Measurements from ENCODE around the gene ZFAND5. TPM values are rescaled to one million over a fixed set of nuclear protein-coding genes. Genes with fewer than 3 reads are reported as not detected.

The ZFAND5 gene
- polyA plus RNA-seq, 1 donor from 2014 or later: 338 TPM

- Histone ChIP-seq H3K4me2 (ENCODE audit: low read length) (peak overlapping the region; percentile 84), H2AFZ (ENCODE audit: low read depth, low read length) (no peak overlapping the region), H3K27me3 (ENCODE audit: insufficient read depth, low read depth, low read length) (no peaks in the 10 kb centered on the region), H3K9me2 (ENCODE audit: insufficient read depth, low read length) (no peaks in the 10 kb centered on the region), H3K36me3 (ENCODE audit: insufficient read depth, low read length) (peaks cover 9% of the 10 kb centered on the region), H3K79me2 (replicated peaks; ENCODE audit: insufficient read depth, low read length) (peaks cover 82% of the 10 kb centered on the region), H3K9ac (ENCODE audit: low read length) (peak overlapping the region; percentile 5), H3K9me3 (ENCODE audit: low read length) (no peaks in the 10 kb centered on the region), H3K4me3 (ENCODE audit: low read length) (peak overlapping the region; percentile 81), H4K20me1 (ENCODE audit: insufficient read depth) (peaks cover 47% of the 10 kb centered on the region), H3K27ac (ENCODE audit: low read length) (no peak overlapping the region), H3F3A (ENCODE audit: insufficient read depth, low read length, poor library complexity, severe bottlenecking) (no peaks in the 10 kb centered on the region)
- TF ChIP-seq EZH2 (IDR thresholded peaks at IDR 0.05; ENCODE audit: borderline replicate concordance, insufficient read depth, low read length, poor library complexity, severe bottlenecking): no peak
- no peak for TF ChIP-seq RAD21 (conservative IDR thresholded peaks at IDR 0.05)
- no peak for TF ChIP-seq POLR2AphosphoS5 (IDR thresholded peaks at IDR 0.05)
- TF ChIP-seq SMC3 (conservative IDR thresholded peaks at IDR 0.05; ENCODE audit: poor library complexity): no peak
- TF ChIP-seq MXI1 (conservative IDR thresholded peaks at IDR 0.05; ENCODE audit: poor library complexity, severe bottlenecking): no peak
- TF ChIP-seq, protein P1, sequence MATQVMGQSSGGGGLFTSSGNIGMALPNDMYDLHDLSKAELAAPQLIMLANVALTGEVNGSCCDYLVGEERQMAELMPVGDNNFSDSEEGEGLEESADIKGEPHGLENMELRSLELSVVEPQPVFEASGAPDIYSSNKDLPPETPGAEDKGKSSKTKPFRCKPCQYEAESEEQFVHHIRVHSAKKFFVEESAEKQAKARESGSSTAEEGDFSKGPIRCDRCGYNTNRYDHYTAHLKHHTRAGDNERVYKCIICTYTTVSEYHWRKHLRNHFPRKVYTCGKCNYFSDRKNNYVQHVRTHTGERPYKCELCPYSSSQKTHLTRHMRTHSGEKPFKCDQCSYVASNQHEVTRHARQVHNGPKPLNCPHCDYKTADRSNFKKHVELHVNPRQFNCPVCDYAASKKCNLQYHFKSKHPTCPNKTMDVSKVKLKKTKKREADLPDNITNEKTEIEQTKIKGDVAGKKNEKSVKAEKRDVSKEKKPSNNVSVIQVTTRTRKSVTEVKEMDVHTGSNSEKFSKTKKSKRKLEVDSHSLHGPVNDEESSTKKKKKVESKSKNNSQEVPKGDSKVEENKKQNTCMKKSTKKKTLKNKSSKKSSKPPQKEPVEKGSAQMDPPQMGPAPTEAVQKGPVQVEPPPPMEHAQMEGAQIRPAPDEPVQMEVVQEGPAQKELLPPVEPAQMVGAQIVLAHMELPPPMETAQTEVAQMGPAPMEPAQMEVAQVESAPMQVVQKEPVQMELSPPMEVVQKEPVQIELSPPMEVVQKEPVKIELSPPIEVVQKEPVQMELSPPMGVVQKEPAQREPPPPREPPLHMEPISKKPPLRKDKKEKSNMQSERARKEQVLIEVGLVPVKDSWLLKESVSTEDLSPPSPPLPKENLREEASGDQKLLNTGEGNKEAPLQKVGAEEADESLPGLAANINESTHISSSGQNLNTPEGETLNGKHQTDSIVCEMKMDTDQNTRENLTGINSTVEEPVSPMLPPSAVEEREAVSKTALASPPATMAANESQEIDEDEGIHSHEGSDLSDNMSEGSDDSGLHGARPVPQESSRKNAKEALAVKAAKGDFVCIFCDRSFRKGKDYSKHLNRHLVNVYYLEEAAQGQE (IDR thresholded peaks at IDR 0.05; ENCODE audit: borderline replicate concordance): no peak
- TF ChIP-seq TAF1 (IDR thresholded peaks at IDR 0.05; ENCODE audit: low read depth): no peak
- no peak for TF ChIP-seq CTCF (IDR thresholded peaks at IDR 0.05; ENCODE audit: poor library complexity, severe bottlenecking)
- no peak for TF ChIP-seq EP300 (conservative IDR thresholded peaks at IDR 0.05; ENCODE audit: poor library complexity, severe bottlenecking)
Measured at GRCh38 chr9:72360324-72360723, 4.7 kb downstream of the ZFAND5 start.

GRCh38 chr9:72356041-72356582 lies 8.9 kb downstream of the ZFAND5 start:
- peaks cover 58% of the 10 kb centered on the region for H3K79me2 ChIP-seq (replicated peaks; ENCODE audit: insufficient read depth, low read length)
- no peaks in the 10 kb centered on the region for H3F3A ChIP-seq (ENCODE audit: insufficient read depth, low read length, poor library complexity, severe bottlenecking)
- peaks cover 15% of the 10 kb centered on the region for H3K36me3 ChIP-seq (ENCODE audit: insufficient read depth, low read length)
- no peak overlapping the region for H3K27ac ChIP-seq (ENCODE audit: low read length)
- no peak overlapping the region for H2AFZ ChIP-seq (ENCODE audit: low read depth, low read length)
- H3K27me3 ChIP-seq (ENCODE audit: insufficient read depth, low read depth, low read length): no peaks in the 10 kb centered on the region
- H3K9ac ChIP-seq (ENCODE audit: low read length): no peak overlapping the region
- TF ChIP-seq, protein P1 (IDR thresholded peaks at IDR 0.05; ENCODE audit: borderline replicate concordance): no peak
- TF ChIP-seq MXI1 (conservative IDR thresholded peaks at IDR 0.05; ENCODE audit: poor library complexity, severe bottlenecking): no peak
- TF ChIP-seq EZH2 (IDR thresholded peaks at IDR 0.05; ENCODE audit: borderline replicate concordance, insufficient read depth, low read length, poor library complexity, severe bottlenecking): no peak
- TF ChIP-seq EP300 (conservative IDR thresholded peaks at IDR 0.05; ENCODE audit: poor library complexity, severe bottlenecking): no peak
- TF ChIP-seq CTCF (IDR thresholded peaks at IDR 0.05; ENCODE audit: poor library complexity, severe bottlenecking): no peak
- TF ChIP-seq RAD21 (conservative IDR thresholded peaks at IDR 0.05): no peak
- no peak for TF ChIP-seq POLR2AphosphoS5 (IDR thresholded peaks at IDR 0.05)
- no peak for TF ChIP-seq SMC3 (conservative IDR thresholded peaks at IDR 0.05; ENCODE audit: poor library complexity)
- no peak for TF ChIP-seq TAF1 (IDR thresholded peaks at IDR 0.05; ENCODE audit: low read depth)
- no peaks in the 10 kb centered on the region for H3K9me2 ChIP-seq (ENCODE audit: insufficient read depth, low read length)
- no peak overlapping the region for H3K4me3 ChIP-seq (ENCODE audit: low read length)
- no peak overlapping the region for H3K4me2 ChIP-seq (ENCODE audit: low read length)
- peaks cover 44% of the 10 kb centered on the region for H4K20me1 ChIP-seq (ENCODE audit: insufficient read depth)
- H3K9me3 ChIP-seq (ENCODE audit: low read length): no peaks in the 10 kb centered on the region

Data from neural cell (in vitro differentiated cells).